Putamen (tissue), 1 donor: ENCODE data around the gene SIAH2.

Source experiments
- DNase-seq: peaks from one replicate; pipeline ENCODE4 v3.0.0-alpha.2; 2016; ENCODE audit warnings: low spot score

Gene SIAH2

DNA sequence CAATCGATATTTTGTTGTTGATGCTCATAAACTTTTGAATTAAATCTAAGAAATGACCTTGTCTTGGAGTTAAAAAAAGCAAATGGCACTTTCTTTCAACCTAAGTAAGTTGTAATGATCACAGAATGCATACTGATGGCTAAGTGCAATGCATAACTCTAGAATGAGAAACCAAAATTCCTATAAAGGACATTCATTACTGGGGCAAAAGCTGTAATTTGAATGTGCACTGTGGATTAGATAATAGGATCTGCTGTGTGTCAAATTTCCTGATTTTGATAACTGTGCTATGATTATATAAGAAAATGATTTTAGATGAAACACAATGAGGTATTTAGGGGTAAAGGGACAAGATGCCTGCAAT lies 14.3 kb downstream of the SIAH2 start:
- no peak for DNase-seq

DNA sequence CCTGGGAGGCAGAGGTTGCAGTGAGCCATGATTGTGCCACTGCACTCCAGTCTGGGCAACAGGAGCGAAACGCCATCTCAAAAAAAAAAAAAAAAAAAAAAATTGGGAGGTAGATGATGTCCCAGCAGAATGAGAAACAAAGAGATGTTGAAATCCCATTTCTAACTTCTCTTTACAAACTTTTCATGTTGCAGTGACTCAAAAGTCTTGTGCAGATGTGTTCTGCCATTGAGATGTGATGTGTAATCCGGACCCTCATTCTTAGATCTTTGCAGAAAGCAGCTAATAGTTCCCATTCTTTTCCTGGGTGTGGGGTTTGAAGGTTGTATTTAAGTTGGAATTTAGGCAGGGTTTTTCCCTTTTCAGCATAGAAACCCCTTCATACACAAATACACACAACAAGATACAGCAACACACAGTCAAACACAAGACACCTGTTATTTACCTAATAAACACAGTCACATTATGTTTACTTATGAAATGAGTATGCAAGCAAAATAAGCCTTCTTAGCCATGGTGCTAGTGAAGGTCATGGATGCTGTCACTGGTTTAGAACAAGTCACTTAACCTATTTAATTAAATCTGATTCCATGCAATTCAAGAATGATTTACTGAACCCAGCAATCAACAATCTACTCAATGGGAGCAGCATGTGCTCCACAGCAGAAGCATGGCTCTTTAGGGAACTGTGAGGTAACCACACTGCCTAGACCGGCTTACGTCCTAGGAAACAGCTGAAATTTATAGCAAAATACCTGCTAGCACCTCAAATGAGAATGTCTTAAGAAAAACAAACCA lies 14.9 kb downstream of the SIAH2 start:
- DNase-seq = no peak

DNA sequence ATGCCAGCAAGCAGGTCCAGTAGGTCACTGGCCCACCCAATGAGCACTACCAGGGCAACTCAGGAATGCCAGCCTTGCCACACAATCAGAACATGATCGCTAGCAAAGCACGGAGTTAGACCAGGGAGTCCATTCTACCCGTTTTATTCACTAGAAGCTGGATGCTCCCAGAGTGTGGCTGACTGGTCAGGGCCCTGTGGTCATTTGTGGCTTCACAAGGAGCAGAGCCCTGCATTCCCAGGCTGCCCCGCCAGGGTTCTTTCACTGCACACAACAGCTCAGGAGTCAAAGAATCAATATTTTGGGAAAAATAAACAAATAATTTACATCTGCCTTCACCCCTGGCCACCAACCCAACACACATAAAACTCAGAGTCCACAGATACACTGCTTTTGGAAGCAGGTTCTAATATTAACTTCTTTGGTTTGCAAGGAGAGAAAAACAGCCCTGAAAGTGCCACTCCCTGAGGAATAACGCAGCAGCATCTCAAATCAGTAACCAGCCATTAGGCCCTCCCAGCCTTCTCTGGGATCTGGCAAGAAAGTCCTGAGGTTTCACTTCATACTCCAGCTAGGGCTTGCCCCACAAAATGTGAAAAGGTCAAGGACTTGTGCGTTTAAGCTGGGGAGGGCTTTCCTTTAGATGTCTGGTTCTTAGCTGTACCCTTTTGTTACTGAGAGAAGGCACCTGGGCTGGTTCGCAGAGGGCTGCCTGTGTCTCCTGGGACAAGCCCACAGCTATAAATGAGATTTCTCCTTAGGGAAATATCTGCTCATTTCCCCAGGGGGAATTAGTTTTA lies 16.0 kb downstream of the SIAH2 start:
- no peak for DNase-seq

- no peak for DNase-seq
These were observed 17.1 kb downstream of the SIAH2 start for GRCh38 chr3:150745832-150746231.

DNA sequence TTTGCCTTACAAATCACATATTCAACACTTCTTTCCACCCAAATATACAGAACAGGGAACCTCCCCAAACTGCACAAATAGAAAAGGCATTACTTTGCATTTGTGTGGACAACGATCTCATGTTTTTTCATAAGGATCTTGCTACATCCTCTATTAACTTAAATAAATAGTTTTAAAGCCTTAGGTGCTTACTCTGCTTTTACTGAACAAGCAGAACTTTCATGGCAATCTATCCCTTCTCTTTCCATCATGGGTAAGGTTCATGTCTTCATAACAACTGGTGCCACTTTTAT lies 18.1 kb downstream of the SIAH2 start:
- no peak for DNase-seq

- no peak for DNase-seq
These were observed 18.7 kb downstream of the SIAH2 start for GRCh38 chr3:150744041-150744918.

- no peak for DNase-seq
These were observed 19.5 kb downstream of the SIAH2 start for GRCh38 chr3:150743508-150743907.

DNA sequence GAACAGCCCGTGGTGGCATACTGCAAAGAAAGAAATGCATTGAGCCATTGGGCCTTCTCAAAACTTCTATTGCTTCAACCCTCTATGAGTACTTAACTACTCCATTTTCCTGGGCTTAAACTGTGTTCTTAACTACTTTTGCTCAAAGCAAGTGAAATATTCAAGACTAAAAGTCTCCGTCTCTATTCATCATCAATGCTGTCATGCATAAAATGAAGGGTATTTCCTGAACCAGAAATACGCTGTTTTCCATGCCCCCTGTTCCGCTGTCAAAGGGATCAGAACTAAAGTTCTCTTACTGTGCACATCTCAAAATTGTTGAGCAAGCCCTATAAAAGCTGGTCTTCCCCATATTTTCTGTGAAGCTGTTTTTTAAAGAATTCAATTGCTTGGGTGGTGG lies 20.3 kb downstream of the SIAH2 start:
- no peak for DNase-seq

- DNase-seq = no peak
These were observed 20.8 kb downstream of the SIAH2 start for GRCh38 chr3:150742141-150742523.

GRCh38 chr3:150741497-150742140 lies 21.4 kb downstream of the SIAH2 start:
- no peak for DNase-seq

DNA sequence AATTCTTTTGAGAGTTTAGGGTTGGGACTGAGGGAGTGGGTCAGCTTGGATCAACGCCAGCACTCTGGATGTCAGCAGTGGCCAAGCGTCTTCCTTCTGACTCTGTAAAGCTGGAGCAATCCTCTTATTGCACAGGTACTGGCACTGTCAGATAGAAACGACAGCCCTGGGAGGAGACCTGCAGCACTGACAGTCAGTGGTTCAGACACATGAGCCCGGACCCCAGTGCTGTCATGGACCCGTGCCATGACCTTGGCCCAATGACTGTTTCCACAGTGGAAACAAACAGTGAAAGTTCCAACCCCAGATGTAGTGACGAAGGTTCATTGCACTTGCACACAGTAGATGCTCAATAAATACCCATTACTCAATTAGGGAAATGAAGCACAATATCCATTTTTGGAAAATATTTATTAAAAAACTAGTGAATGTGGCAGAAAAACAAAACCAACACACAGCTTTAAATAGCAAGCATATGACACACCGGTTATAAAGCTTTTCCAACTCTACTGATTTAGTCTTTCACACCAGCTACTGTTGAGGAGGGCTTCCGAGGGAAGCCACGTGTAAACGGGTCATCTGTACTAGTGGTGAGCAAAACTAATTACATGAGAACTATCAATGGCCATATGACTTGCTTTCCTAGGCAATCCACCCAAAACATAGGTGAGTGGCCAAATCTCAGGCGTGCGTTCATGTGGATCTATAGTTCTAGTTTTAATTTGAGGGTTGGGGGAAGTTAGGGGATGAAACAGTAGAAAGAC lies 22.1 kb downstream of the SIAH2 start:
- no peak for DNase-seq

DNA sequence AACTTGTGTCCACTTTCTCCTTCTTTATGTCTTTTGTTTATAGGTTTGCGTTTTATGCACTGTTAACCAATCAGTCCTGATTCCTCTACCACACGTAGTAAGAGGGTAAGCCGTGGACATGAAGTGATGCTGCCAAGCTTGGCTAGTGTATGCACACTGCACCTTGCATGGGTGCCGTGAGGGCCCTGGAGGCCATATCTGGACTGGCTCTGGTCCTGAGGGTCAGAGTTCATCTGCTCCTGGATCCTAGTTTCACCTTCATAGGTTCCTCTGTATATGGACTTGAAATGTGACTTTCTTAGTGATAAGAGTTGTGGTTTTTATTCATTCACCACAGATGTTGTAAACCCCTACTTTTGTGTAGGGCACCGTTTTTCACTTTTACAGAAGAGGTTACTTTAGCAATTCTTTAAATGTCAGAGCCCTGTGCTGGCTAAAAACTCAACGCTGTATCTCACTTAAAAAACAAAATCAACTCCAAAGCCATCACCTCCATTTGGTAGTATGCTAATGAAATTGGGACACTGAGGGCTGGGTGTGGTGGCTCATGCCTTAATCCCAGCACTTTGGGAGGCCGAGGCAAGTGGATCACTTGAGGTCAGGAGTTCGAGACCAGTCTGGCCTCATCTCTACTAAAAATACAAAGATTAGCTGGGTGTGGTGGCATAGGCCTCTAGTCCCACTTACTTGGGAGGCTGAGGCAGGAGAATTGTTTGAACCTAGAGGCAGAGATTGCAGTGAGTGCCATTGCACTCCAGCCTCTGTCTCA lies 22.9 kb downstream of the SIAH2 start:
- DNase-seq = no peak

DNA sequence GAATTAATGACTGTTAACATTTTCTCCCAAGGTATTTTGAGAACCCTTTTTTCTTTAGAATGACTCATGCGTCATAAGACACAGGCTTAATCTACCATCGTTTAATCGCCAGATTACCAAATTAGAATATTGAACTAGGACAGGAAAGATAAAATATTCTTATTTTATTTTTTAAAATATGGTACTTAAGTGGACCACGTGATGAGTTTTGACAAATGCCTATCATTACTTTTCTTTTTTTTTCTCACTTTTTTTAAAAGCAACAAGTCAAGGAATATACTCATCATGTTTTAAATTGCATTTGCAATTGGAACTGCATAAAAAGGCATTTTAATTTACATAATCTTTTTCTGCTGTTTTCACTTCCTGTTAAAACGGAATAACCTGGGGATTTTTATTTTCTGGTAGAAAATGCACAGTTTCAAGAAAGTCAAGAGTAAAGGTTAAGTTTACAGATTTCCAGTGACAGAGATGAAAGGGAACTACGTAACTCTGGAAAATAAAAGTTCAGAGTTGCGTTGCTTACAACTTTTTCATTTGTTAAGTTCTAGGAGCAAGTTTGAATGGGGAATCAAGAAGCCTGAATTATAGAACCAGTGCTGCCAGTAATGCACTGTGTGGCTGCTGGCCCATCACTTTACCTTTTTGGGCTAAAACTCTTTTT lies 23.6 kb downstream of the SIAH2 start:
- DNase-seq = no peak

GRCh38 chr3:150738688-150739087 lies 24.3 kb downstream of the SIAH2 start:
- DNase-seq = no peak

DNA sequence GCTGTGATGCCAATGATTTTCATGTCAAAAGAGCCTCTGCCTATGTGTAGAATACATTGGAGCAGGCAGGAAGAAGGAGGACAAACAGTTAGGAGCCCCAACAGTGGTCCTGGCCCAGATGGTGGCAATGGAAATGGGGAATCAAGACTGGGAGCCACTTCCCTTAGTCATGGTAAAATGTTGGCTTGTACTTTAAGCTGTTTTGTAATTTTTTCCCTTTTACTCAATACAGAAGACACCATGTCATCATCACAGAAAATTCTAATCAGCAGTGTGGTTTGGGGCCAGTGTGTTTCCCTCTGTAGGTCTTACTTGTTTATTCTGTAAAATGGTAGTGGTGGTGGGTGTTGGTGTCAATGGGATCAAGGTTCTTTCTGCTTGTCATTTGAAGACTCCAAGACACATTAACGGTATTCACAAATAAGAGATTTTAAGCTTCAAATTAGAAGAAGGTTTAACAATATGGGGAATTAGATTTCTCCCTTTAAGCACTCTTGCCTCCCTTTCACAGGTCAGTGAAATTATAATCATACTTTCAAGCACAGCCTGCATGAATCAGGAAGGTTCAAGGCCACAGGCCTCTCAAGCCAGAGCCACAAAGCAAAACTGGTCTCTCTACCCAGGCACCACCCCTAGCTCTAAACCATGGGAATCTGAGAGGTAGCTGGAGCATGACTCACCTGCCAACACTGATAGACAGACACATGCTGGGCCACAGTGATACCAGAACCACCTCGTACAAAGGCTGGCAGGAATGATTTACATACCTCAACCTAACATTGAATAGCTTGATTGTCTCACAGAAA lies 24.9 kb downstream of the SIAH2 start:
- no peak for DNase-seq

- no peak for DNase-seq
These were observed 25.8 kb downstream of the SIAH2 start for GRCh38 chr3:150736903-150737832.

GRCh38 chr3:150736316-150736719 lies 26.7 kb downstream of the SIAH2 start:
- DNase-seq = no peak

- no peak for DNase-seq
These were observed 28.2 kb downstream of the SIAH2 start for GRCh38 chr3:150734795-150735119.
